KMS-11 (cell line): ENCODE data around the gene HSD17B12.
A peak's percentile ranks its signal among the peaks of the same experiment; 100 is the strongest.

Experiments
- H2AFZ ChIP-seq: fragments of 200-600 bp; sonication (generic); 2 replicates; pipeline ENCODE4 v1.6.1; 2016; ENCODE audit warnings: antibody characterized with exemption, mixed run types, low read depth
- H3K27ac ChIP-seq: fragments of 200-600 bp; sonication (generic); 2 replicates; pipeline ENCODE4 v1.6.1; 2016; ENCODE audit warnings: mild to moderate bottlenecking, mixed run types
- H3K27me3 ChIP-seq: fragments of 200-600 bp; sonication (generic); 2 replicates; pipeline ENCODE4 v1.6.1; 2017; ENCODE audit warnings: mild to moderate bottlenecking, low read depth, mixed run types, moderate library complexity; ENCODE audit not compliant: insufficient read depth
- H3K36me3 ChIP-seq: fragments of 200-600 bp; sonication (generic); 2 replicates; pipeline ENCODE4 v1.6.1; 2017; ENCODE audit warnings: mild to moderate bottlenecking, mixed run types; ENCODE audit not compliant: insufficient read depth
- H3K4me1 ChIP-seq: fragments of 200-600 bp; sonication (generic); 2 replicates; pipeline ENCODE4 v1.6.1; 2016; ENCODE audit warnings: mild to moderate bottlenecking, low read depth, mixed run types; ENCODE audit not compliant: poor library complexity, severe bottlenecking
- H3K4me2 ChIP-seq: fragments of 200-600 bp; sonication (generic); 2 replicates; pipeline ENCODE4 v1.7.0; 2016; ENCODE audit warnings: mild to moderate bottlenecking, mixed run types
- H3K4me3 ChIP-seq: fragments of 200-600 bp; sonication (generic); IDR thresholded peaks from 2 replicates; pipeline ENCODE4 v1.6.1; 2017; ENCODE audit warnings: low read depth, low read length, mixed read lengths; ENCODE audit not compliant: insufficient read depth
- H3K79me2 ChIP-seq: fragments of 200-600 bp; sonication (generic); 2 replicates; pipeline ENCODE4 v1.6.1; 2016; ENCODE audit warnings: low read depth, mixed run types; ENCODE audit not compliant: insufficient read depth
- H3K9ac ChIP-seq: fragments of 200-600 bp; sonication (generic); 2 replicates; pipeline ENCODE4 v1.6.1; 2016; ENCODE audit warnings: mild to moderate bottlenecking, mixed run types
- H4K20me1 ChIP-seq: fragments of 200-600 bp; sonication (generic); 2 replicates; pipeline ENCODE4 v1.6.1; 2016; ENCODE audit warnings: mild to moderate bottlenecking, mixed run types; ENCODE audit not compliant: insufficient read depth
- CTCF ChIP-seq: fragments of 200-600 bp; sonication (generic); conservative IDR thresholded peaks from 2 replicates; pipeline ENCODE4 v1.6.1; 2017; ENCODE audit warnings: low read depth, mild to moderate bottlenecking, antibody characterized with exemption, low read length, moderate library complexity, mixed read lengths

HSD17B12 gene

GRCh38 chr11:43680521-43681400 lies at the start of gene HSD17B12:
HSD17B12 (plus strand) TSS chr11:43680738; CDS start chr11:43680828, 90 bp downstream.
- TF ChIP-seq CTCF: no peak
- peaks cover 32% of the 10 kb centered on the region for H3K79me2 ChIP-seq

GRCh38 chr11:43631732-43632131 lies 48.8 kb upstream of the HSD17B12 start:
- no peak for TF ChIP-seq CTCF
- no peak overlapping the region for H2AFZ ChIP-seq
- H3K36me3 ChIP-seq: no peaks in the 10 kb centered on the region
- no peaks in the 10 kb centered on the region for H3K4me1 ChIP-seq
- no peaks in the 10 kb centered on the region for H3K27me3 ChIP-seq
- no peak overlapping the region for H3K4me3 ChIP-seq
- H3K9ac ChIP-seq: no peak overlapping the region
- H3K27ac ChIP-seq: no peak overlapping the region
- H4K20me1 ChIP-seq: no peaks in the 10 kb centered on the region
- no peaks in the 10 kb centered on the region for H3K79me2 ChIP-seq
- no peak overlapping the region for H3K4me2 ChIP-seq

More at GRCh38 chr11:43680521-43681400, at the start of gene HSD17B12:
- H3K36me3 ChIP-seq: no peaks in the 10 kb centered on the region
- H3K4me1 ChIP-seq: peaks cover 33% of the 10 kb centered on the region
- peak within 1 kb of the TSS; percentile 88 for H3K9ac ChIP-seq
- H3K27me3 ChIP-seq: no peaks in the 10 kb centered on the region
- peak within 1 kb of the TSS; percentile 52 for H2AFZ ChIP-seq
- peak within 1 kb of the TSS; percentile 90 for H3K27ac ChIP-seq
- H3K4me3 ChIP-seq: no peak within 1 kb of the TSS
- H3K4me2 ChIP-seq: peak within 1 kb of the TSS; percentile 96
- H4K20me1 ChIP-seq: no peaks in the 10 kb centered on the region

GRCh38 chr11:43632181-43632580 lies 48.4 kb upstream of the HSD17B12 start:
- H3K27me3 ChIP-seq: no peaks in the 10 kb centered on the region
- H3K4me1 ChIP-seq: no peaks in the 10 kb centered on the region
- no peaks in the 10 kb centered on the region for H3K36me3 ChIP-seq
- H2AFZ ChIP-seq: no peak overlapping the region
- H4K20me1 ChIP-seq: no peaks in the 10 kb centered on the region
- no peak overlapping the region for H3K27ac ChIP-seq
- no peaks in the 10 kb centered on the region for H3K79me2 ChIP-seq
- H3K4me3 ChIP-seq: no peak overlapping the region
- no peak overlapping the region for H3K9ac ChIP-seq
- no peak for TF ChIP-seq CTCF
- no peak overlapping the region for H3K4me2 ChIP-seq

- H3K4me2 ChIP-seq: no peak overlapping the region
- H3K27me3 ChIP-seq: no peaks in the 10 kb centered on the region
- peaks cover 8% of the 10 kb centered on the region for H3K4me1 ChIP-seq
- no peak overlapping the region for H3K9ac ChIP-seq
- no peak overlapping the region for H3K27ac ChIP-seq
- no peaks in the 10 kb centered on the region for H4K20me1 ChIP-seq
- H3K4me3 ChIP-seq: no peak overlapping the region
- no peak for TF ChIP-seq CTCF
- no peak overlapping the region for H2AFZ ChIP-seq
- H3K36me3 ChIP-seq: no peaks in the 10 kb centered on the region
- H3K79me2 ChIP-seq: no peaks in the 10 kb centered on the region
Measured at GRCh38 chr11:43638717-43639116, 41.8 kb upstream of the HSD17B12 start.
